Measurements from ENCODE around the gene TCF7.

- TF ChIP-seq CTCF (IDR thresholded peaks at IDR 0.05; ENCODE audit: insufficient read depth, low read length) (peak; percentile 39), REST (IDR thresholded peaks at IDR 0.05; ENCODE audit: insufficient replicate concordance, low read depth) (no peak), POLR2AphosphoS5 (IDR thresholded peaks at IDR 0.05; ENCODE audit: low read depth) (no peak), SPI1 (IDR thresholded peaks at IDR 0.05; ENCODE audit: borderline replicate concordance, low read depth) (no peak)
These were observed 12.6 kb upstream of the TCF7 start for GRCh38 chr5:134101686-134102439.

All from HL-60 (cell line).